SK-N-MC (cell line): ENCODE results near the gene ABCC6.
"Not testable (repeated sequence)": the region's sequence is repeated elsewhere in the genome, so short reads cannot be mapped to it uniquely, and the experiment has no call there.

ENCODE experiments used
- EZH2 ChIP-seq: fragments of 200-600 bp; sonication (generic); IDR thresholded peaks from one replicate; pipeline ENCODE4 v1.6.1; 2017; ENCODE audit warnings: antibody characterized with exemption
- POLR2AphosphoS5 ChIP-seq: IDR thresholded peaks from 2 replicates; pipeline ENCODE4 v1.6.1; 2012; ENCODE audit warnings: mild to moderate bottlenecking, low read depth, low read length, borderline replicate concordance

DNA sequence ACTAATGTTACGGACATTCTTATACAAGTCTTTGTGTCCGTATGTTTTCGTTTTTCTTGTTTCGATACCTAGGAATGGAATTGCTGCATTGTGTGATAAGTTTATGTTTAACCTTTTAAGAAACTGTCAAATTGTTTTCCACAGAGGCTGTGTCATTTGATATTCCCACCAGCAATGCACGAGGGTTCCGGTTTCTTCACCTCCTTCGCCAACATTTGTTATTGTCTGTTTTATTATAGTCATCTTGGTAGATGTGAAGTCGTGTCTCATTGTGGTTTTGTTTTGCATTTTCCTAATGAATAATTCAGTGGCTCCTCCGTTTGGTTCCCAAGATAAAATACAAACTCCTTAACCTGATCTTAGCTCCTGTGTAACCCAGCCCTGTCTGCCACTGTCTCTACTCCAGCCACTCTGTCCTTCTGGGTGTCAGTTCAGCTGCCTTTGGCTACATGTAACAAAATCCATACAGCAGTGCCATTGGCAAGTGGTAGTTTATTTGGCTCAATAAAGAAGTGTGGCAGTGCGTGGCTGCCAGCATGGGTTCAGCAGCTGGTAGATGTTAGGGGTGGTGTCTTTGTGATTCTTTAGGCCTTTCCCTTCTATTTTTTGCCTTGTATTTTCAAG, 45.0 kb upstream of the ABCC6 start:
- not testable (repeated sequence) for TF ChIP-seq EZH2, POLR2AphosphoS5
